ENCODE measurements around the gene MAP3K2. TPM values are rescaled to one million over a fixed set of nuclear protein-coding genes. Genes with fewer than 3 reads are reported as not detected.

Gene MAP3K2
- total and polyA plus RNA-seq, 10 of the 15 experiments (the other 5 are each of a cell fraction or from before 2014, with no cell fraction given) = 2.7 to 39.6 (median 16.1) TPM

- TF ChIP-seq CEBPZ (IDR thresholded peaks at IDR 0.05; ENCODE audit: low read depth, low read length) (no peak), BMI1 (IDR thresholded peaks at IDR 0.05; ENCODE audit: borderline replicate concordance) (no peak)
These were observed 93.8 kb downstream of the MAP3K2 start, which contains the start of gene ERCC3 (continued) for GRCh38 chr2:127293748-127294562.

- Histone ChIP-seq H3K27ac (ENCODE audit: control insufficient read depth, insufficient read depth) (peak overlapping the region; percentile 83), H3K79me2 (ENCODE audit: control insufficient read depth, insufficient read depth, low read length) (peaks cover 19% of the 10 kb centered on the region), H3K4me2 (ENCODE audit: control insufficient read depth, insufficient read depth) (peak overlapping the region; percentile 69), H3K4me1 (ENCODE audit: control insufficient read depth, insufficient read depth, low read length) (no peaks in the 10 kb centered on the region), H3K9ac (ENCODE audit: control insufficient read depth, insufficient read depth, low read length) (peak overlapping the region; percentile 91), H3K27me3 (replicated peaks in 1 of 2; ENCODE audit: control insufficient read depth in 2 of 2, insufficient read depth in 2 of 2, low read length in 1 of 2) (no peaks in the 10 kb centered on the region), H4K20me1 (ENCODE audit: control insufficient read depth, insufficient read depth) (no peaks in the 10 kb centered on the region), H2AFZ (ENCODE audit: control insufficient read depth, low read depth, low read length) (peak overlapping the region; percentile 81; the same call in 1 of the 2 replicates), H3K36me3 (ENCODE audit: control insufficient read depth in 2 of 2, insufficient read depth in 2 of 2, low read length in 1 of 2) (peaks cover 13 to 18% of the 10 kb centered on the region in 2 experiments), H3K4me3 (peak overlapping the region; percentile 100), H3K9me3 (replicated peaks; ENCODE audit: control insufficient read depth, insufficient read depth, low read length) (no peaks in the 10 kb centered on the region)
- FAIRE-seq (no peak), ATAC-seq (peak; percentile 14), DNase-seq (ENCODE audit: low read depth, low spot score) (no peak)
- WGBS (ENCODE audit: insufficient coverage, insufficient replicate concordance, low lambda C conversion rate, missing lambda C conversion rate) = 24% methylated on average over 13 of the region's 13 CpGs
- ChIA-PET POLR2A (interaction anchor here (0.6 to 3.1 kb wide), 4 partner anchors 12 to 616 kb away, joined by 4 to 11 read pairs (median 4); no protein-coding TSS in a partner anchor), SMC1A (ENCODE audit: uncharacterized antibody, unreplicated experiment) (interaction anchor here (0.8 to 2.5 kb wide), 4 partner anchors 12 to 49 kb away, joined by 3 to 13 read pairs (median 4); no protein-coding TSS in a partner anchor), CTCF (interaction anchor here (0.6 to 1.5 kb wide), 7 partner anchors 13 to 589 kb away, joined by 3 to 5 read pairs (median 4); no protein-coding TSS in a partner anchor), RAD21 (ENCODE audit: unreplicated experiment) (interaction anchor here (0.9 to 2.3 kb wide), 6 partner anchors 13 to 226 kb away, joined by 3 to 5 read pairs (median 4); no protein-coding TSS in a partner anchor)
- in situ Hi-C loops (cut with MboI) = no loop called here
- intact Hi-C loops (cut with micrococcal nuclease; ENCODE audit: unreplicated experiment) = loop anchor here (10.0 kb wide), 1 partner anchor 209 kb away; no protein-coding TSS in a partner anchor
- TSS peak; percentile 68 for BruUV-seq (replicated peaks)
- TF ChIP-seq POU2F2 (IDR thresholded peaks at IDR 0.05; ENCODE audit: borderline replicate concordance, low read depth, low read length) = no peak
- TF ChIP-seq YY1 (IDR thresholded peaks at IDR 0.05; ENCODE audit: low read depth, low read length) = no peak
- TF ChIP-seq REST (IDR thresholded peaks at IDR 0.05; ENCODE audit: low read depth, low read length) = no peak
- no peak for TF ChIP-seq MTA2 (IDR thresholded peaks at IDR 0.05; ENCODE audit: low read depth)
- TF ChIP-seq BCLAF1 (IDR thresholded peaks at IDR 0.05) = no peak
- no peak for TF ChIP-seq SMC3 (IDR thresholded peaks at IDR 0.05; ENCODE audit: borderline replicate concordance, low read length)
- TF ChIP-seq JUNB (IDR thresholded peaks at IDR 0.05) = no peak
- no peak for TF ChIP-seq POLR2A (IDR thresholded peaks at IDR 0.05; ENCODE audit: low read depth, low read length)
- no peak for TF ChIP-seq HCFC1 (IDR thresholded peaks at IDR 0.05; ENCODE audit: low read length)
- no peak for TF ChIP-seq ATF7 (IDR thresholded peaks at IDR 0.05; ENCODE audit: low read depth)
These were observed 94.4 kb downstream of the MAP3K2 start for GRCh38 chr2:127293386-127293747.
